ENCODE data around the gene SLC44A5. TPM values are rescaled to one million over a fixed set of nuclear protein-coding genes. Genes with fewer than 3 reads are reported as not detected.

The SLC44A5 gene
- total and polyA plus RNA-seq, 2 experiments from 2014 or later: 3.3 to 11.7 TPM

GRCh38 chr1:75426688-75427087 is 184.2 kb downstream of the SLC44A5 start:
- ATAC-seq (no peak; the same call in 1 of the 3 replicates), DNase-seq (ENCODE audit: low spot score) (no peak)
- no peak overlapping the region for H3K4me2 ChIP-seq
- TF ChIP-seq CTCF (conservative IDR thresholded peaks at IDR 0.05; ENCODE audit: low read depth in 2 of 2) (no peak), EZH2 (IDR thresholded peaks at IDR 0.05; ENCODE audit: low read depth, unreplicated experiment) (no peak), EZH2phosphoT487 (IDR thresholded peaks at IDR 0.05; ENCODE audit: unreplicated experiment) (no peak), REST (IDR thresholded peaks at IDR 0.05; ENCODE audit: unreplicated experiment) (no peak), ZNF114 (CRISPR knock-in tag; IDR thresholded peaks at IDR 0.05) (no peak), JUNB (IDR thresholded peaks at IDR 0.05; ENCODE audit: unreplicated experiment) (no peak), ZNF331 (CRISPR knock-in tag; IDR thresholded peaks at IDR 0.05; ENCODE audit: low read depth) (no peak), POLR2AphosphoS5 (IDR thresholded peaks at IDR 0.05; ENCODE audit: low read depth) (no peak), ETS1 (IDR thresholded peaks at IDR 0.05) (no peak), NANOG (IDR thresholded peaks at IDR 0.05; ENCODE audit: borderline replicate concordance) (no peak), ZNF462 (CRISPR knock-in tag; IDR thresholded peaks at IDR 0.05) (no peak), STAT1 (IDR thresholded peaks at IDR 0.05; ENCODE audit: unreplicated experiment) (no peak), CREB1 (CRISPR knock-in tag; IDR thresholded peaks at IDR 0.05; ENCODE audit: low read depth) (no peak)
- H3K27me3 Mint-ChIP-seq (ENCODE audit: insufficient read depth, low read depth, poor library complexity): peaks cover 3% of the 10 kb centered on the region
- H3K27ac Mint-ChIP-seq: no peak overlapping the region
- no peak overlapping the region for H3K4me3 ChIP-seq
- H3K4me3 Mint-ChIP-seq: no peak overlapping the region
- no peaks in the 10 kb centered on the region for H3K9me3 Mint-ChIP-seq
- no peaks in the 10 kb centered on the region for H3F3A ChIP-seq (replicated peaks; ENCODE audit: low read depth)
- H4K20me1 ChIP-seq (replicated peaks; ENCODE audit: insufficient read depth): no peaks in the 10 kb centered on the region
- H3K79me2 ChIP-seq (replicated peaks; ENCODE audit: insufficient read depth): no peaks in the 10 kb centered on the region
- H3K4me1 Mint-ChIP-seq: no peaks in the 10 kb centered on the region; the same call in 2 of the 3 replicates
- H3K27ac ChIP-seq (ENCODE audit: low read depth): no peak overlapping the region
- H2AFZ ChIP-seq: no peak overlapping the region
- no peaks in the 10 kb centered on the region for H3K36me3 ChIP-seq (ENCODE audit: insufficient read depth)
- peaks cover 10% of the 10 kb centered on the region; the same call in 1 of the 2 replicates for H3K9me2 ChIP-seq (ENCODE audit: insufficient read depth)
- no peaks in the 10 kb centered on the region for H3K27me3 ChIP-seq (ENCODE audit: insufficient read depth)
- no peaks in the 10 kb centered on the region for H3K4me1 ChIP-seq (ENCODE audit: insufficient read depth)
- H3K36me3 Mint-ChIP-seq (ENCODE audit: low read depth): no peaks in the 10 kb centered on the region
